ENCODE measurements around the gene PAX3. TPM values are rescaled to one million over a fixed set of nuclear protein-coding genes. Genes with fewer than 3 reads are reported as not detected.

Gene PAX3
- total RNA-seq (2016; rRNA removed; fragmentation: Illumina TruSeq; extraction: Trizol) (not detected in 2 replicates), polyA plus RNA-seq (2011; rRNA removed) (0.07 TPM in 1 of 2 replicates, not detected in the other), polyA minus RNA-seq (2011; rRNA and poly(A)+ RNA removed; ENCODE audit: low replicate concordance) (not detected in 2 replicates), Bru-seq, nascent RNA (percentile 5 among the genes with signal in this experiment), BruChase-seq, experiment 1, labeled RNA remaining after a 6-hour chase (not detected), BruChase-seq, experiment 2, labeled RNA remaining after a 2-hour chase (percentile 1 among the genes with signal in this experiment)
- not detected in 2 replicates for total RNA-seq (2016; cell fraction: cytosol; rRNA removed; fragmentation: Illumina TruSeq; extraction: Trizol; ENCODE audit: low read depth)
- total RNA-seq (2016; cell fraction: insoluble cytoplasmic fraction; rRNA removed; fragmentation: Illumina TruSeq; extraction: Trizol): not detected in 2 replicates
- total RNA-seq (2016; cell fraction: membrane; rRNA removed; fragmentation: Illumina TruSeq; extraction: Trizol): not detected in 2 replicates
- total RNA-seq (2016; cell fraction: nucleus; rRNA removed; fragmentation: Illumina TruSeq; extraction: Trizol): not detected in 2 replicates
- not detected in 2 replicates for polyA plus RNA-seq (2011; cell fraction: cytosol; rRNA removed)
- polyA plus RNA-seq (2011; cell fraction: nucleus; rRNA removed): not detected in 2 replicates
- not detected in 2 replicates for polyA plus RNA-seq (2012)
- polyA plus RNA-seq (2016; cell fraction: cytosol; fragmentation: Illumina TruSeq; extraction: Trizol; ENCODE audit: low read depth): not detected in 2 replicates
- polyA plus RNA-seq (2016; cell fraction: insoluble cytoplasmic fraction; fragmentation: Illumina TruSeq; extraction: Trizol; ENCODE audit: low read depth): not detected in 2 replicates
- polyA plus RNA-seq (2016; cell fraction: membrane; fragmentation: Illumina TruSeq; extraction: Trizol; ENCODE audit: low read depth): not detected in 2 replicates
- polyA plus RNA-seq (2016; cell fraction: nucleus; fragmentation: Illumina TruSeq; extraction: Trizol; ENCODE audit: insufficient read depth, low read depth): not detected in 2 replicates
- not detected in 2 replicates for polyA minus RNA-seq (2011; cell fraction: cytosol; rRNA and poly(A)+ RNA removed)
- polyA minus RNA-seq (2011; cell fraction: nucleus; rRNA and poly(A)+ RNA removed): not detected in 2 replicates
- long read RNA-seq, experiment 1: 0 reads
- long read RNA-seq, experiment 2: 0 reads

GRCh38 chr2:222298311-222299150 is at the start of gene PAX3:
Gene PAX3, minus strand, starts transcription at chr2:222298998. Its CDS starts 383 bp downstream, at chr2:222298615.
- peaks cover 32 to 99% of the 10 kb centered on the region in 2 experiments for H3K27me3 ChIP-seq (ENCODE audit: control insufficient read depth in 1 of 2, insufficient read depth in 2 of 2, low read length in 2 of 2)
- H3K4me1 ChIP-seq (ENCODE audit: insufficient read depth, low read length): no peaks in the 10 kb centered on the region
- BruUV-seq (replicated peaks): no TSS peak
- CTCF ChIA-PET (ENCODE audit: low intra/inter-chr PET ratio, low total read pairs): no interaction called here
- 39% methylated on average over 52 of the region's 63 CpGs for WGBS (ENCODE audit: low lambda C conversion rate)
- no peak for DNase-seq (ENCODE audit: low spot score)
- H3K9ac ChIP-seq (ENCODE audit: insufficient read depth, low read depth, low read length): no peak within 1 kb of the TSS
- H3K79me2 ChIP-seq (ENCODE audit: insufficient read depth, low read length): no peaks in the 10 kb centered on the region
- no peak within 1 kb of the TSS for H2AFZ ChIP-seq (ENCODE audit: low read length)
- H3K4me3 ChIP-seq (replicated peaks in 1 of 3; ENCODE audit: insufficient read depth in 1 of 3, low read depth in 2 of 3, low read length in 3 of 3): peak within 1 kb of the TSS in 1 of 3 experiments; percentile 15; a peak in 1 of 6 replicates
- TF ChIP-seq POLR2AphosphoS5 (IDR thresholded peaks at IDR 0.05; ENCODE audit: low read depth, low read length) (no peak), PLRG1 (conservative IDR thresholded peaks at IDR 0.05) (no peak), ZEB1 (IDR thresholded peaks at IDR 0.05; ENCODE audit: insufficient replicate concordance, low read depth) (no peak), MAZ (IDR thresholded peaks at IDR 0.05; ENCODE audit: borderline replicate concordance, low read depth, low read length) (no peak), MAZ (CRISPR knock-in tag; IDR thresholded peaks at IDR 0.05; ENCODE audit: low read depth) (no peak), ATF5 (CRISPR knock-in tag; IDR thresholded peaks at IDR 0.05; ENCODE audit: low read depth) (no peak), EHMT2 (IDR thresholded peaks at IDR 0.05; ENCODE audit: borderline replicate concordance, low read depth, low read length) (no peak), ADNP (CRISPR knock-in tag; IDR thresholded peaks at IDR 0.05) (no peak), YEATS4 (CRISPR knock-in tag; IDR thresholded peaks at IDR 0.05; ENCODE audit: borderline replicate concordance) (no peak)
- peak within 1 kb of the TSS; percentile 13 for H3K4me2 ChIP-seq (ENCODE audit: low read depth, low read length)
- H3K9me3 ChIP-seq (ENCODE audit: low read length): no peaks in the 10 kb centered on the region
- ATAC-seq: peak; percentile 38
- no peak for FAIRE-seq
- no peaks in the 10 kb centered on the region for H3K36me3 ChIP-seq (replicated peaks in 1 of 2; ENCODE audit: control insufficient read depth in 1 of 2, insufficient read depth in 2 of 2, low read length in 2 of 2)
- H3K27ac ChIP-seq (ENCODE audit: extremely low read length, insufficient read depth, low read length): no peak within 1 kb of the TSS
- in situ Hi-C loops (cut with HindIII; ENCODE audit: extremely low pct_ligation_motif_present, low pct_unique_long_range_greater_than_20kb): no loop called here
- no peaks in the 10 kb centered on the region for H4K20me1 ChIP-seq (ENCODE audit: insufficient read depth, low read length)
- POLR2A ChIA-PET: no interaction called here
- intact Hi-C loops (cut with micrococcal nuclease; ENCODE audit: unreplicated experiment): no loop called here
